ENCODE data around the gene USP53.
A peak's percentile ranks its signal among the peaks of the same experiment; 100 is the strongest.

USP53 gene

DNA sequence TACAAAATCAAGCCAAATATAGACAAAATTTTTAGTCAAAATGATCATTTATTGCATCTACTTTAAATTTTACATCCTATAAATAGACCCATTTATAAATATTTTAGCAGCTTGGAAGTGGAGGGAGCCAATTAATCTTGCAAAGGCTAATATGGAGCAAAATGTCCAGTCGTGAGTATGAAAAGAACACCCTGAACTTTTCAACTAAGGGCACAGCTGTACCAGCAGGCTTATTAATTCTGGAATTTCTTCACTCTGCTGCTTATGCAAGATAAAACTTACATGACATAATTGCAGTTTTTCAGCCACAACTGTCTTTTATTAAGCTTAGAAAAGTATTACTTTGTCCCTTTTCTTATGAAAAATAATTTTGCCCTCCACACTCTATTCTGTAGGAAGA lies 22.9 kb upstream of the USP53 start:
- DNase-seq (ENCODE audit: low read depth) = peak; percentile 76
- H3K4me3 ChIP-seq (ENCODE audit: low read length) = no peak overlapping the region
- TF ChIP-seq, protein P1, sequence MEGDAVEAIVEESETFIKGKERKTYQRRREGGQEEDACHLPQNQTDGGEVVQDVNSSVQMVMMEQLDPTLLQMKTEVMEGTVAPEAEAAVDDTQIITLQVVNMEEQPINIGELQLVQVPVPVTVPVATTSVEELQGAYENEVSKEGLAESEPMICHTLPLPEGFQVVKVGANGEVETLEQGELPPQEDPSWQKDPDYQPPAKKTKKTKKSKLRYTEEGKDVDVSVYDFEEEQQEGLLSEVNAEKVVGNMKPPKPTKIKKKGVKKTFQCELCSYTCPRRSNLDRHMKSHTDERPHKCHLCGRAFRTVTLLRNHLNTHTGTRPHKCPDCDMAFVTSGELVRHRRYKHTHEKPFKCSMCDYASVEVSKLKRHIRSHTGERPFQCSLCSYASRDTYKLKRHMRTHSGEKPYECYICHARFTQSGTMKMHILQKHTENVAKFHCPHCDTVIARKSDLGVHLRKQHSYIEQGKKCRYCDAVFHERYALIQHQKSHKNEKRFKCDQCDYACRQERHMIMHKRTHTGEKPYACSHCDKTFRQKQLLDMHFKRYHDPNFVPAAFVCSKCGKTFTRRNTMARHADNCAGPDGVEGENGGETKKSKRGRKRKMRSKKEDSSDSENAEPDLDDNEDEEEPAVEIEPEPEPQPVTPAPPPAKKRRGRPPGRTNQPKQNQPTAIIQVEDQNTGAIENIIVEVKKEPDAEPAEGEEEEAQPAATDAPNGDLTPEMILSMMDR (conservative IDR thresholded peaks at IDR 0.05; ENCODE audit: low read depth, low read length) = no peak

DNA sequence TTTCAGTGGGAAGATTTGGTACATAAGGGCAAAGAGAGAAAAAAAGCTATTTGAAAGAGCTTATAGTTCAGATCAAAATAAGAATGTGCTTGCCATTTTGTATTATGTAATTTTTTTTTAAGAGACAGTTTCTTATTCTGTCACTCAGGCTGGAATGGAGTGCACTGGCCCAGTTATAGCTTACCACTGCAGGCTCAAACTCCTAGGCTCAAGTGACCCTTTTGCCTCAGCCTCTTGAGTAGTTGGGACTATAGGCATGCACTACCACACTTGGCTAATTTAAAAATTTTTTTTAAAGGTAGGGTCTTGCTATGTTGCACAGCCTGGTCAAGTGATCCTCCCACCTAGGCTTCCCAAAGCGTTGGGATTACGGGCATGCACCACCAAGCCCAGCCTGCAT lies 22.2 kb upstream of the USP53 start:
- no peak overlapping the region for H3K4me3 ChIP-seq (ENCODE audit: low read length)
- TF ChIP-seq, protein P1 (conservative IDR thresholded peaks at IDR 0.05; ENCODE audit: low read depth, low read length) = no peak
- DNase-seq (ENCODE audit: low read depth) = no peak

DNA sequence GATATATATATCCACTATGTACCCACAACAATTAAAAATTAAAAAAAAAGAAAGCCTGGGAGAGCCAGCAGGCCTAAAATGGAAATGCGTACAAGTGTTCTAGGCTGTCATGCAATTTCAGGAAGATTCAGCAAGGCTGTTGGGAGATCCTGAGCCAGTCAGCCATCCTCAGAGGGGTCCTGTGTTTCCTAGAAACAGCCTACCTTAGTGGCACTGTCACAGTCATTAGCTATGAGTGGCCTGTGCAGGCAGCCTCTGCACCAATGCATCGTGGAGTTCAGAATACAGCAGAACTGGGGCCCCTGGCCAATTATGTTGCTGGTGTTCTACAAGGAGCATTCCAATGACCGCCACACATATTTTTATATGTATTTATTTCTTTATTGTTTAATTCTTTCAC lies 21.0 kb upstream of the USP53 start:
- TF ChIP-seq, protein P1 (conservative IDR thresholded peaks at IDR 0.05; ENCODE audit: low read depth, low read length) = no peak
- no peak for DNase-seq (ENCODE audit: low read depth)
- no peak overlapping the region for H3K4me3 ChIP-seq (ENCODE audit: low read length)

DNA sequence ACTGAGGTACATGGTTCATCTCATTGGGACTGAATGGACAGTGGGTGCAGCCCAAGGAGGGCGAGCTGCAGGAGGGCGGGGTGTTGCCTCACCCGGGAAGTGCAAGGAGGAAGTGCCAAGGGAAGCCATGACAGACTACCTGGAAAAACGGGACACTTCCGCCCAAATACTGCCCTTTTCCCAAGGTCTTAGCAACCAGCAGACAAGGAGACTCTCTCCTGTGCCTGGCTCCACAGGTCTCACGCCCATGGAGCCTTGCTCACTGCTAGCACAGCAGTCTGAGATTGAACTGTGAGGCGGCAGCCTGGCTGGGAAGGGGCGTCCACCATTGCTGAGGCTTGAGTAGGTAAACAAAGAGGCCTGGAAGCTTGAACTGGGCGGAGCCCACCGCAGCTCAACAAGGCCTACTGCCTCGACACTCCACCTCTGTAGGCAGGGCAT lies 14.7 kb upstream of the USP53 start:
- TF ChIP-seq, protein P1 (conservative IDR thresholded peaks at IDR 0.05; ENCODE audit: low read depth, low read length) = no peak
- no peak overlapping the region for H3K4me3 ChIP-seq (ENCODE audit: low read length)
- no peak for DNase-seq (ENCODE audit: low read depth)

DNA sequence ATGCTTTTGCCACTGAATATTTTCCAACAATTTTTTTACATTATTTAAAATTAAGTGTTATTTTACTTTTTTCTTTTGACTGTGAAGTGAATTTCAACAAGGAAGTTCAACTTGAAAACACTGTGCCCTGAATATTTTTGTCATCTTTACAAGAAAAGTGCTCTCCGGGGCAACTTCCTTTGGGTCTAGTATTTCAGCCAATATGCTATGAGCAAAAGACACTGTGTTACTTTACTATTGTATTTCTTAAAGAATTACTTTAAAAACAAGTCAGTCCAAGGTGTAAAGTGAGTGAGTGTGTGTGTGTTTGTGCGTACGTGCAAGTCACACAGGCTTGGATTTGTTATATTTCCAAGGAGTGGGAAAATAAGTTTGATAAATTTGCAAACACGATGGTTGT lies 7.6 kb upstream of the USP53 start:
- DNase-seq (ENCODE audit: low read depth) = no peak
- H3K4me3 ChIP-seq (ENCODE audit: low read length) = no peak overlapping the region
- TF ChIP-seq, protein P1 (conservative IDR thresholded peaks at IDR 0.05; ENCODE audit: low read depth, low read length) = no peak

DNA sequence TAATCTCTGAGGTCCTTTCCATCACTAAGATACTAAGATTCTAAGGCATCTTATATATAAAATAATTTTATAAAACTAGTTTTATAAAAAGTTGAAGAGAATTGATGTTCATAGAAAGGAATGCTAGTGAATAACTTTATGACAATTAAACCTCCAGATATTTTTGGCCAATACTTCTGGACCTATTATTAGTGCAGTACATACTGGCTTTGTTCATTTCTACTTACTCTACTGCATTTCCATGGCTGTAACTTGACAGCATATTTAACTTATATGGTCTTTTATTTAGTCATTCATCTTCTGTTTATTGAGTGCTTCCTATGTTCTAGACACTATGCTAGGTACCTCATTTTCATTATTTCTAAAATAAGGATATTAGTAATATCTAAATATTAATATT lies 6.8 kb upstream of the USP53 start:
- TF ChIP-seq, protein P1 (conservative IDR thresholded peaks at IDR 0.05; ENCODE audit: low read depth, low read length) = no peak
- DNase-seq (ENCODE audit: low read depth) = no peak
- H3K4me3 ChIP-seq (ENCODE audit: low read length) = no peak overlapping the region

DNA sequence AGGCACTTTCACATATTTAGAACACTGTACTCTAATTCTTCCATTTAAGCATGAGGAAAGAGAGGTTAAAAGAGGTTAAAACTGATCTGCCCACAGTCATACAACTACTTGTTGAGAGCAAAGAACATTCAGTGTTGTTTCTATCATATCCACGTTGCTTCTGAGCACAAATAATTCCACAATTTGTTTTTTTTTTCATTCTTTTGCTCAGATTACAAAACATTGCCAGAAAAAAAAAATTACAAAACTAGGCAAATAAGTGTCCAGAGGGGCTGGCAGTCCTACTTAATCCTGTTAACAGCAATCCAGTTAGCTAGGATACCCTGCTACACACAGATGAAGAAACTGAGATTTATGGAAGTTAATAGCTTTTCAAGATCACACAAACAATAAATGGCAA lies 6.3 kb upstream of the USP53 start:
- H3K4me3 ChIP-seq (ENCODE audit: low read length) = no peak overlapping the region
- DNase-seq (ENCODE audit: low read depth) = no peak
- TF ChIP-seq, protein P1 (conservative IDR thresholded peaks at IDR 0.05; ENCODE audit: low read depth, low read length) = no peak
